HFF-Myc (cell line): ENCODE data around the gene UNC13B.

Source experiments
- DNase-seq: peaks from one replicate; pipeline ENCODE4 v3.0.0-alpha.2; 2011; ENCODE audit warnings: low read depth; ENCODE audit errors: extremely low read depth
- H3K4me3 ChIP-seq: replicated peaks from 2 replicates; pipeline ENCODE4 v1.5.1; 2011; ENCODE audit warnings: low read depth, mild to moderate bottlenecking, control low read depth, low read length
- CTCF ChIP-seq: IDR thresholded peaks from 2 replicates; pipeline ENCODE4 v1.5.1; 2012; ENCODE audit warnings: mild to moderate bottlenecking, low read depth, low read length, control low read depth; ENCODE audit errors: missing control alignments

The UNC13B gene

GRCh38 chr9:35161713-35162604 is at the start of gene UNC13B:
TSS of gene UNC13B (plus strand) at chr9:35162009. CDS start at chr9:35162284, 275 bp downstream.
- H3K4me3 ChIP-seq, result peak within 1 kb of the TSS; percentile 89
- peak; percentile 66 for DNase-seq
- no peak for TF ChIP-seq CTCF

DNA sequence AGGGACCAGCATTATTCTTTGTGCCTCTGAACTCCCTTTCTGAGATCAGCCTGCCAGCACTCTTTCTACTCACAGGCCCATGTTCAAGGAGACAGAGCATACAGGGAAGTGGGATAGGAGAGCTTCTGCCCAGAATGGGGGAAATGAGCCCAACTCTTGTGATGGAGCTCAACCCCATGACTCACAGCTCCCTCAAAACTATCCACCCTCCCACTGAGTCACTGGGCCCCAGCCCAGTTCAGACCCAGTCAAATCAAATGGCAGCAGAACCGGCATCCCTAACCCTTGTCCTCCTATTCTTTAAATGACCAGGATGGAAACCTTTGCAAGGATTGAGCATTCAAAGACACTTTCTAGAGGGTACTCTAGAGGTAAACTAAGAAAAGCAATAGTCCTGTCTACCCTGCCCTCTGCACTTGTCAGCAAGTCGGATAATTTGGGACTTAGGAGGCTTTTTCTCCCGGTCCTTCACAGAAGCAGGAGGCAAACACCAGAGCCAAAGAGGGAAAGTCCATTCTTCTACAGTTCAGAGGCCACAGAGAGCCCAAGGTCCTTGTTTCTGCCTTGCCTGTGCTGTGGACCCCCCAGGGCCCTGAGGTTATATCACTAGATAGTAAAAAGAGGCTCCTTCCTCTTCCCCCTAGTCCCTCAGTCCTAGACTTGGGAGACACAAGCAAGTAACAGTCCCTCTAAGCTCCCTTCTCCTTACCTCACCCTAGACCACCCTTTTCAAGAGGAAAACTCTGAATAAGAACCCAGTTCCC is 49.4 kb upstream of the UNC13B start:
- DNase-seq, result no peak

DNA sequence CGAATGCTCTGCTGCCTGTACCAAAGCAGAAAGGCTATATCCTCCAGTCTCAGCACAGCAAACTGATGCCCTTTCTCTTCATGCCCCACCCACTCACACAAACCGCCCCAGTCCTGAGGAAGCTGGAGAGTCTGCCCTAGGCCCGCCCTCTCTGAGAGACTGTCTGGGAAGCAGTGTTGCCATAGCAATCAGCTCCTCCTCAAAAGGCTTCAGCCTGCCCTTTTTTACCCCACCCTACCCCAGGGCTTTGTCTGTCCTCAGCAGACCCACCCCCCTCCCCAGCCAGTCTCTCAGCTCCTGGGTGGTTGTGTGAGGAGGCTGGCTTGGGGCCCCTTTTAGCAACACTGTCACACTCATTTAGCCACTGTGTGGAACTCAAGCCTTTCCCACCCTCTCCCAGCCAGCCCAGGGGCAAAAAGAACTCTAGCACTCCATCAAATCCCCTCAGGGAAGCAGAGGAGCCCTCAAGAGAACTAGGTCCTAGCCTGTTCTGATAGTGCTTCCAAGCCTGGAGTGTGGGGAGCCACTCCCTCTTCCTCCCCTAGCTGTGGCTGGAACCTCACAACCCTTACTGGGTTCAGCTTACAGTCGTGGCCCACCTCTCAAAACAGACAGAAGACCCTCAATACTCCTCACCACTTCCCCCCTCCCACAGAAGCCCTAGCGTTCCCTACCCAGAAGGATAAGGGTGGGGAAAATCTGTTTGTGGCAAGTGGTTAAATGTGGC is 47.5 kb upstream of the UNC13B start:
- peak; percentile 89 for DNase-seq
- no peak for TF ChIP-seq CTCF
- H3K4me3 ChIP-seq, result peak overlapping the region; percentile 58

More for the DNA sequence above, 49.4 kb upstream of the UNC13B start:
- no peak overlapping the region; the same call in 1 of the 2 replicates for H3K4me3 ChIP-seq
- no peak for TF ChIP-seq CTCF

DNA sequence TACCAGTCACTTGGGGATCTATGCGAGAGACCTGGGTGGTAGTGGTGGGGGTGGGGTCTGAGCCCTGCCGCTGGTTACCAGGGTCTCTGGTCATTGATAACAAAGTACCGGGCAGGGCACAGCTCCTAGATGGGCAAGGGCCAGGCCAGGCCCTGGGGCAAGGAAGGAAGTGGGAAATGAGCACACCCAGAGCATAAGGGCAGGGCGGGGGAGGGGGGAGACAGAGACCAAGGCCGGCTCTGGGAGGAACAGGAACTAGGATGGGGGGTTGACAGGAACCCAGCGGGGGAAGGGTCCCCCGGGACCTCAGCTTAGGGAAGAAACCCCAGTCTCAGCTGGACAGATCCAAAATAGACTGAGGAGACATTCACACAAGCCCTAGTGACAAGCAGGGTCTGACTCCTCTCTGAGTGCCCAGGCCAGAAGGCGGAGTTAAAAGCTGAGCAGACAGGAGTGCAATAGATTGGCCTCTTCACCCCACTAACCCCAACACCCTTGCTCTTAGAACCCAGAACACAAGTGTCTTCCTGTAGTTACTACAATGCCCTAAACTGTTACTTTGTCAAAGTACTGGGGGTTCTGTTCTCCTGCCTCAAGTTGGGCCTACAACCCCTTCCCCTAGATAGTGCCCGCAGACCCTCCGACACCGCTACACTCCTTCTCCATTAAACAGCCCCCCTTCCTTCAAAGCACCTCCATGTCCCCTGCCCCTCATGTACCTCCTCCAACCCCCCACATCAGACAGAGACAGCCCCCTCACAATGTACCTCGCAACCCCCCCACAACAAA is 46.8 kb upstream of the UNC13B start:
- no peak for DNase-seq
- H3K4me3 ChIP-seq, result peak overlapping the region; percentile 58
- TF ChIP-seq CTCF, result no peak

GRCh38 chr9:35115680-35116538 is 45.9 kb upstream of the UNC13B start, which contains the start of gene ATOSB:
TSS of gene ATOSB (minus strand) at chr9:35115862. CDS start at chr9:35108274, 7,588 bp downstream.
- no peak for TF ChIP-seq CTCF
- peak; percentile 86 for DNase-seq
- peak within 1 kb of the TSS; percentile 58 for H3K4me3 ChIP-seq
